Upper lobe of left lung (tissue), 6 donors: ENCODE results near the gene HPS1. TPM values are rescaled to one million over a fixed set of nuclear protein-coding genes. Genes with fewer than 3 reads are reported as not detected.

Experiments used
- ATAC-seq, 2 donors: fragments of 200-7000 bp; cut with Tn5 transposase; one replicate each; pipeline ENCODE4 v1.9.1; 2022; ENCODE audit warnings: mild to moderate bottlenecking in 2 of 2, moderate library complexity in 2 of 2; ENCODE audit not compliant: low FRiP score in 2 of 2
- DNase-seq, 2 donors: peaks; one replicate each; pipeline ENCODE4 v3.0.0-alpha.2; 2019 to 2020
- H3K27ac ChIP-seq, 4 donors: fragments of 200-600 bp; sonication (generic); one replicate each; pipeline ENCODE4 v1.5.1; 2016 to 2019
- H3K27me3 ChIP-seq, 4 donors: fragments of 200-600 bp; sonication (generic); one replicate each; pipeline ENCODE4 v1.5.1; 2017 to 2019
- H3K36me3 ChIP-seq, 4 donors: fragments of 200-600 bp; sonication (generic); one replicate each; pipeline ENCODE4 v1.5.1; 2016 to 2019
- H3K4me1 ChIP-seq, 4 donors: fragments of 200-600 bp; sonication (generic); one replicate each; pipeline ENCODE4 v1.5.1; 2018 to 2019
- H3K4me3 ChIP-seq, 4 donors: fragments of 200-600 bp; sonication (generic); one replicate each; pipeline ENCODE4 v1.5.1; 2017 to 2019; ENCODE audit warnings: mild to moderate bottlenecking in 2 of 4, moderate library complexity in 1 of 4
- H3K9me3 ChIP-seq, 4 donors: fragments of 200-600 bp; sonication (generic); one replicate each; pipeline ENCODE4 v1.5.1; 2018 to 2019
- CTCF ChIP-seq, 6 experiments: fragments of 450-650 bp in 4 of 6; fragments of 200-600 bp in 2 of 6; sonication (generic) in 2 of 6; IDR thresholded peaks; one replicate each; pipeline ENCODE4 v1.5.1; 2016 to 2019; ENCODE audit warnings: antibody characterized with exemption in 6 of 6
- EP300 ChIP-seq, 4 donors: sonication (generic); formaldehyde crosslinking; IDR thresholded peaks; one replicate each; pipeline ENCODE4 v1.5.1; 2017; ENCODE audit warnings: antibody characterized with exemption in 4 of 4, control low read depth in 2 of 4
- POLR2A ChIP-seq, 4 donors: fragments of 450-650 bp; IDR thresholded peaks; one replicate each; pipeline ENCODE4 v1.5.1; 2016 to 2017; ENCODE audit warnings: antibody characterized with exemption in 4 of 4, mild to moderate bottlenecking in 2 of 4
- POLR2AphosphoS5 ChIP-seq, 2 donors: sonication (generic); formaldehyde crosslinking; IDR thresholded peaks; one replicate each; pipeline ENCODE4 v1.5.1; 2017; ENCODE audit warnings: antibody characterized with exemption in 2 of 2
- WGBS, 2 donors: methylation state at CpG; one replicate each; pipeline ENCODE4 v1.1.5; 2017 to 2018; 5-methylcytosine and 5-hydroxymethylcytosine counted together
- total RNA-seq, 6 donors: library from RNA; depleted of rRNA in 4 of 6; stranded (reverse); fragments of >200 nt in 4 of 6; gene quantifications; one replicate each; pipeline versions ENCODE4 v1.1.0 to v1.2.1, GENCODE V29; 2016 to 2021
- donor health status: DM: no; HTN: no; CAD: no; lungs with moderate emphysema.
- donor health status: DM: no; HTN: yes; CAD: no; lungs with severe emphysema.

Gene HPS1
- total RNA-seq, 6 donors from 2014 or later, result 45.8 to 103 (median 87.0) TPM

GRCh38 chr10:98417973-98418664, 28.6 kb downstream of the HPS1 start:
- Histone ChIP-seq H3K4me3 (no peak overlapping the region), H3K4me1 (peaks cover 16 to 22% (median 18%) of the 10 kb centered on the region in 4 donors), H3K27me3 (no peaks in the 10 kb centered on the region), H3K27ac (no peak overlapping the region), H3K36me3 (peaks cover 12 to 58% (median 46%) of the 10 kb centered on the region in 4 donors), H3K9me3 (no peaks in the 10 kb centered on the region)
- ATAC-seq (no peak), DNase-seq (peak in 1 of 2 donors; percentile 18)
- no peak for TF ChIP-seq CTCF (IDR thresholded peaks at IDR 0.05)
- TF ChIP-seq POLR2AphosphoS5 (IDR thresholded peaks at IDR 0.05), result no peak
- TF ChIP-seq EP300 (IDR thresholded peaks at IDR 0.05), result no peak
- TF ChIP-seq POLR2A (IDR thresholded peaks at IDR 0.05), result no peak
- 93% methylated on average over 14 to 21 of the region's 21 CpGs for WGBS, 2 donors

- 97% methylated on average over 7 to 19 of the region's 19 CpGs for WGBS, 2 donors
- TF ChIP-seq CTCF (IDR thresholded peaks at IDR 0.05) (no peak), POLR2A (IDR thresholded peaks at IDR 0.05) (no peak), EP300 (IDR thresholded peaks at IDR 0.05) (no peak), POLR2AphosphoS5 (IDR thresholded peaks at IDR 0.05) (no peak)
- ATAC-seq (no peak), DNase-seq (peak; percentile 17 to 70)
- Histone ChIP-seq H3K4me3 (no peak overlapping the region), H3K27ac (no peak overlapping the region), H3K9me3 (no peaks in the 10 kb centered on the region), H3K4me1 (peaks cover 16 to 22% (median 18%) of the 10 kb centered on the region in 4 donors), H3K36me3 (peaks cover 8 to 54% (median 41%) of the 10 kb centered on the region in 4 donors), H3K27me3 (no peaks in the 10 kb centered on the region)
These were observed 29.2 kb downstream of the HPS1 start for GRCh38 chr10:98417481-98417959.

- H3K27ac ChIP-seq, result no peak overlapping the region
- H3K9me3 ChIP-seq, result no peaks in the 10 kb centered on the region
- H3K4me1 ChIP-seq, result peaks cover 17 to 22% (median 20%) of the 10 kb centered on the region in 4 donors
- 87% methylated on average over 15 to 18 of the region's 18 CpGs for whole genome bisulfite sequencing, 2 donors
- peak in 1 of 2 donors; percentile 15 for DNase-seq
- H3K4me3 ChIP-seq, result no peak overlapping the region
- TF ChIP-seq POLR2AphosphoS5 (IDR thresholded peaks at IDR 0.05) (no peak), CTCF (IDR thresholded peaks at IDR 0.05) (no peak), POLR2A (IDR thresholded peaks at IDR 0.05) (no peak), EP300 (IDR thresholded peaks at IDR 0.05) (no peak)
- peaks cover 8 to 48% (median 36%) of the 10 kb centered on the region in 4 donors for H3K36me3 ChIP-seq
- ATAC-seq, result no peak
- no peaks in the 10 kb centered on the region for H3K27me3 ChIP-seq
These were observed 29.9 kb downstream of the HPS1 start for GRCh38 chr10:98416606-98417388.

GRCh38 chr10:98415731-98416119, 31.0 kb downstream of the HPS1 start:
- TF ChIP-seq POLR2A (IDR thresholded peaks at IDR 0.05) (no peak), EP300 (IDR thresholded peaks at IDR 0.05) (no peak), POLR2AphosphoS5 (IDR thresholded peaks at IDR 0.05) (no peak)
- H3K27me3 ChIP-seq, result no peaks in the 10 kb centered on the region
- peak overlapping the region in 3 of 4 donors; percentile 72 to 89 (median 83) for H3K27ac ChIP-seq
- WGBS, 2 donors, result 60 to 73% methylated on average over 8 of the region's 8 CpGs
- no peaks in the 10 kb centered on the region for H3K9me3 ChIP-seq
- H3K36me3 ChIP-seq, result peaks cover 8 to 45% (median 32%) of the 10 kb centered on the region in 4 donors
- ATAC-seq (no peak), DNase-seq (no peak)
- H3K4me1 ChIP-seq, result peaks cover 17 to 30% (median 27%) of the 10 kb centered on the region in 4 donors
- H3K4me3 ChIP-seq, result no peak overlapping the region
